HG03439 (cell line): ENCODE results near the gene GLYATL1B.

Experiments
- ATAC-seq: cut with Tn5 transposase; IDR thresholded peaks from one replicate; pipeline ENCODE4 v1.9.1; 2021; ENCODE audit warnings: mild to moderate bottlenecking, moderate library complexity; ENCODE audit not compliant: unreplicated experiment

GLYATL1B gene

GRCh38 chr11:59144096-59144495 is 58.0 kb downstream of the GLYATL1B start:
- no peak for ATAC-seq
